SK-N-SH treated with all-trans-retinoic acid at 6 μM for 48 hours (cell line): ENCODE measurements around the gene HS3ST3B1.

Experiments
- ATAC-seq: fragments of 200-7000 bp; cut with Tn5 transposase; 3 replicates; pipeline ENCODE4 v1.9.1; 2020; ENCODE audit warnings: mild to moderate bottlenecking, moderate library complexity
- ARNTL ChIP-seq: fragments of 450-650 bp; formaldehyde crosslinking; IDR thresholded peaks from 2 replicates; pipeline ENCODE4 v1.5.0; 2020; ENCODE audit warnings: low read depth, mild to moderate bottlenecking, moderate library complexity, borderline replicate concordance
- BACH2 ChIP-seq: fragments of 250-450 bp; sonication (Bioruptor Pico); IDR thresholded peaks from 2 replicates; pipeline ENCODE4 v1.9.0; 2021; ENCODE audit warnings: mild to moderate bottlenecking, borderline replicate concordance
- CSDC2 ChIP-seq: fragments of 250-450 bp; sonication (Bioruptor Pico); IDR thresholded peaks from 2 replicates; pipeline ENCODE4 v1.5.0; 2020; ENCODE audit warnings: mild to moderate bottlenecking, moderate library complexity
- ESRRG ChIP-seq: fragments of 250-450 bp; sonication (Bioruptor Pico); IDR thresholded peaks from 2 replicates; pipeline ENCODE4 v1.6.1; 2021; ENCODE audit warnings: mild to moderate bottlenecking
- GLIS3 ChIP-seq: fragments of 250-450 bp; sonication (Bioruptor Pico); IDR thresholded peaks from 2 replicates; pipeline ENCODE4 v1.5.0; 2020; ENCODE audit warnings: mild to moderate bottlenecking, moderate library complexity
- ISL1 ChIP-seq: fragments of 250-450 bp; sonication (Bioruptor Pico); IDR thresholded peaks from 2 replicates; pipeline ENCODE4 v2.1.2; 2022; ENCODE audit warnings: mild to moderate bottlenecking, moderate library complexity
- OSR1 ChIP-seq: fragments of 250-450 bp; sonication (Bioruptor Pico); IDR thresholded peaks from 2 replicates; pipeline ENCODE4 v1.8.0; 2022; ENCODE audit warnings: moderate library complexity, mild to moderate bottlenecking, inconsistent platforms
- PPARA ChIP-seq: fragments of 250-450 bp; sonication (Bioruptor Pico); IDR thresholded peaks from 2 replicates; pipeline ENCODE4 v1.5.0; 2020; ENCODE audit warnings: mild to moderate bottlenecking, borderline replicate concordance
- RARB ChIP-seq: fragments of 250-450 bp; sonication (Bioruptor Pico); IDR thresholded peaks from 2 replicates; pipeline ENCODE4 v1.8.0; 2021; ENCODE audit warnings: mild to moderate bottlenecking, moderate library complexity
- SNAI2 ChIP-seq: fragments of 250-450 bp; sonication (Bioruptor Pico); IDR thresholded peaks from 2 replicates; pipeline ENCODE4 v1.5.0; 2020; ENCODE audit warnings: mild to moderate bottlenecking, moderate library complexity
- TCF4 ChIP-seq: fragments of 250-450 bp; sonication (Bioruptor Pico); IDR thresholded peaks from 2 replicates; pipeline ENCODE4 v1.8.0; 2021; ENCODE audit warnings: mild to moderate bottlenecking, moderate library complexity, borderline replicate concordance
- TOX ChIP-seq: fragments of 250-450 bp; sonication (Bioruptor Pico); IDR thresholded peaks from 2 replicates; pipeline ENCODE4 v1.8.0; 2021; ENCODE audit warnings: mild to moderate bottlenecking, moderate library complexity, borderline replicate concordance
- ZC3H10 ChIP-seq: fragments of 250-450 bp; sonication (Bioruptor Pico); IDR thresholded peaks from 2 replicates; pipeline ENCODE4 v1.5.1; 2021; ENCODE audit warnings: mild to moderate bottlenecking, moderate library complexity
- ZFP3 ChIP-seq: fragments of 250-450 bp; sonication (Bioruptor Pico); IDR thresholded peaks from 2 replicates; pipeline ENCODE4 v1.5.0; 2020; ENCODE audit warnings: mild to moderate bottlenecking, moderate library complexity
- ZFP30 ChIP-seq: fragments of 450-650 bp; formaldehyde crosslinking; IDR thresholded peaks from 2 replicates; pipeline ENCODE4 v1.5.0; 2022; ENCODE audit warnings: mild to moderate bottlenecking, moderate library complexity
- ZNF565 ChIP-seq: fragments of 450-650 bp; formaldehyde crosslinking; conservative IDR thresholded peaks from 2 replicates; pipeline ENCODE4 v1.5.0; 2020; ENCODE audit warnings: low read depth, mild to moderate bottlenecking, moderate library complexity
- ZNF70 ChIP-seq: fragments of 450-650 bp; formaldehyde crosslinking; IDR thresholded peaks from 2 replicates; pipeline ENCODE4 v1.5.0; 2020; ENCODE audit warnings: mild to moderate bottlenecking, moderate library complexity
- ZNF8 ChIP-seq: fragments of 450-650 bp; formaldehyde crosslinking; IDR thresholded peaks from 2 replicates; pipeline ENCODE4 v1.5.0; 2020; ENCODE audit warnings: mild to moderate bottlenecking, moderate library complexity
- TF ChIP-seq, protein P1 (sequence below): fragments of 250-450 bp; sonication (Bioruptor Pico); IDR thresholded peaks from 2 replicates; pipeline ENCODE4 v1.5.0; 2020; ENCODE audit warnings: mild to moderate bottlenecking, moderate library complexity
- TF ChIP-seq, protein P2 (sequence below): fragments of 250-450 bp; sonication (Bioruptor Pico); IDR thresholded peaks from 2 replicates; pipeline ENCODE4 v1.5.1; 2021; ENCODE audit warnings: mild to moderate bottlenecking, moderate library complexity
- TF ChIP-seq, protein P3 (sequence below): fragments of 250-450 bp; sonication (Bioruptor Pico); IDR thresholded peaks from 2 replicates; pipeline ENCODE4 v1.5.1; 2020; ENCODE audit warnings: low read depth, mild to moderate bottlenecking, moderate library complexity
- TF ChIP-seq, protein P4 (sequence below): fragments of 250-450 bp; sonication (Bioruptor Pico); IDR thresholded peaks from 2 replicates; pipeline ENCODE4 v1.8.0; 2020; ENCODE audit warnings: mild to moderate bottlenecking, moderate library complexity, borderline replicate concordance

Gene HS3ST3B1

DNA sequence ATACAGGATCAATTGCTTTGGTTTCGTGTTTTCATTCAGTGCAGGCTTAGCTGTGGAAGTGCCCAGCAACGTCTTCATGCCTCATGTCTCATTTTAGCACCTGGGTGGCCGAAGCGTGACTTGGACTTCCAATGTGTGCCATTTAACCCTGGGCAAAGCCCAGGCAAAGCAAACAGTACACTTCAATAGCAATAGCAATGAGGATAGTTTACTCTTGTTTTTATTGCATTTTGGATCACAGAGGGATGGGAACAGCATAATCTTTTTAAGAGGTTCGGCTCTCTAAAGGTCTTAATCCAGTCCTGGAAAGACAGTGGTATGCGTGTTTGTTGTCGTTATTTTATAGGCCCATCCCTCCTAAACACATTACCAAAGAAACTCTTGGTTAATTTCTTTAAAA lies 86.2 kb downstream of the HS3ST3B1 start:
- ATAC-seq, result no peak
- TF ChIP-seq ISL1 (CRISPR knock-in tag) (no peak), SNAI2 (CRISPR knock-in tag) (no peak), CSDC2 (CRISPR knock-in tag) (no peak), PPARA (no peak), ZNF565 (CRISPR knock-in tag) (no peak), ZNF70 (CRISPR knock-in tag) (no peak), TCF4 (CRISPR knock-in tag) (no peak), ESRRG (CRISPR knock-in tag) (no peak), ZC3H10 (no peak), ZNF8 (CRISPR knock-in tag) (no peak)
- TF ChIP-seq, protein P1, sequence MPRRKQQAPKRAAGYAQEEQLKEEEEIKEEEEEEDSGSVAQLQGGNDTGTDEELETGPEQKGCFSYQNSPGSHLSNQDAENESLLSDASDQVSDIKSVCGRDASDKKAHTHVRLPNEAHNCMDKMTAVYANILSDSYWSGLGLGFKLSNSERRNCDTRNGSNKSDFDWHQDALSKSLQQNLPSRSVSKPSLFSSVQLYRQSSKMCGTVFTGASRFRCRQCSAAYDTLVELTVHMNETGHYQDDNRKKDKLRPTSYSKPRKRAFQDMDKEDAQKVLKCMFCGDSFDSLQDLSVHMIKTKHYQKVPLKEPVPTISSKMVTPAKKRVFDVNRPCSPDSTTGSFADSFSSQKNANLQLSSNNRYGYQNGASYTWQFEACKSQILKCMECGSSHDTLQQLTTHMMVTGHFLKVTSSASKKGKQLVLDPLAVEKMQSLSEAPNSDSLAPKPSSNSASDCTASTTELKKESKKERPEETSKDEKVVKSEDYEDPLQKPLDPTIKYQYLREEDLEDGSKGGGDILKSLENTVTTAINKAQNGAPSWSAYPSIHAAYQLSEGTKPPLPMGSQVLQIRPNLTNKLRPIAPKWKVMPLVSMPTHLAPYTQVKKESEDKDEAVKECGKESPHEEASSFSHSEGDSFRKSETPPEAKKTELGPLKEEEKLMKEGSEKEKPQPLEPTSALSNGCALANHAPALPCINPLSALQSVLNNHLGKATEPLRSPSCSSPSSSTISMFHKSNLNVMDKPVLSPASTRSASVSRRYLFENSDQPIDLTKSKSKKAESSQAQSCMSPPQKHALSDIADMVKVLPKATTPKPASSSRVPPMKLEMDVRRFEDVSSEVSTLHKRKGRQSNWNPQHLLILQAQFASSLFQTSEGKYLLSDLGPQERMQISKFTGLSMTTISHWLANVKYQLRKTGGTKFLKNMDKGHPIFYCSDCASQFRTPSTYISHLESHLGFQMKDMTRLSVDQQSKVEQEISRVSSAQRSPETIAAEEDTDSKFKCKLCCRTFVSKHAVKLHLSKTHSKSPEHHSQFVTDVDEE (CRISPR knock-in tag), result no peak

DNA sequence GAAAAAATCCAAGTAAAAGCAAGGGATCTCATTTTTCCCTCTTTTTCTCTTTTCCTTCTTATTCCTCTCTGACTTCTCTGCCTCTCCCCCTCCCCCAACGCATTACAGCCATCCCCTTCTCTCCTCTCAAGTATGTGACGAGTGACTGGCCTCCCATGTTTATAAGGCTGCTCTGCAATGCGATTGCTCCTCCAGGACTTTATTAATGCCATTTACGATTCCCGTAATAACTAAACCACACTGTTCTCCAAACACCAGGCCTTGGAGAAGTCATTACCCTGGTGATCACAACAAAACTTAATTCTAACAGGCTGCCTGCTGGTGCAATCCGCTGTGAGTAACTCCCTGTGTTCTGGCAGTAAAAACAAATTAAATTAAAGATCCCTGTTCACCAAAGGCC lies 88.8 kb downstream of the HS3ST3B1 start:
- TF ChIP-seq, protein P2, sequence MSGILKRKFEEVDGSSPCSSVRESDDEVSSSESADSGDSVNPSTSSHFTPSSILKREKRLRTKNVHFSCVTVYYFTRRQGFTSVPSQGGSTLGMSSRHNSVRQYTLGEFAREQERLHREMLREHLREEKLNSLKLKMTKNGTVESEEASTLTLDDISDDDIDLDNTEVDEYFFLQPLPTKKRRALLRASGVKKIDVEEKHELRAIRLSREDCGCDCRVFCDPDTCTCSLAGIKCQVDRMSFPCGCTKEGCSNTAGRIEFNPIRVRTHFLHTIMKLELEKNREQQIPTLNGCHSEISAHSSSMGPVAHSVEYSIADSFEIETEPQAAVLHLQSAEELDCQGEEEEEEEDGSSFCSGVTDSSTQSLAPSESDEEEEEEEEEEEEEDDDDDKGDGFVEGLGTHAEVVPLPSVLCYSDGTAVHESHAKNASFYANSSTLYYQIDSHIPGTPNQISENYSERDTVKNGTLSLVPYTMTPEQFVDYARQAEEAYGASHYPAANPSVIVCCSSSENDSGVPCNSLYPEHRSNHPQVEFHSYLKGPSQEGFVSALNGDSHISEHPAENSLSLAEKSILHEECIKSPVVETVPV, result no peak
- TF ChIP-seq, protein P1 (CRISPR knock-in tag), result no peak
- TF ChIP-seq ESRRG (CRISPR knock-in tag) (no peak), ARNTL (CRISPR knock-in tag) (no peak), ISL1 (CRISPR knock-in tag) (no peak), ZFP3 (CRISPR knock-in tag) (no peak), TOX (no peak), OSR1 (CRISPR knock-in tag) (no peak), ZNF8 (CRISPR knock-in tag) (no peak), CSDC2 (CRISPR knock-in tag) (no peak), GLIS3 (CRISPR knock-in tag) (no peak), ZNF565 (CRISPR knock-in tag) (no peak), RARB (no peak), PPARA (no peak), BACH2 (CRISPR knock-in tag) (no peak), SNAI2 (CRISPR knock-in tag) (no peak), ZFP30 (CRISPR knock-in tag) (no peak)
- TF ChIP-seq, protein P3, sequence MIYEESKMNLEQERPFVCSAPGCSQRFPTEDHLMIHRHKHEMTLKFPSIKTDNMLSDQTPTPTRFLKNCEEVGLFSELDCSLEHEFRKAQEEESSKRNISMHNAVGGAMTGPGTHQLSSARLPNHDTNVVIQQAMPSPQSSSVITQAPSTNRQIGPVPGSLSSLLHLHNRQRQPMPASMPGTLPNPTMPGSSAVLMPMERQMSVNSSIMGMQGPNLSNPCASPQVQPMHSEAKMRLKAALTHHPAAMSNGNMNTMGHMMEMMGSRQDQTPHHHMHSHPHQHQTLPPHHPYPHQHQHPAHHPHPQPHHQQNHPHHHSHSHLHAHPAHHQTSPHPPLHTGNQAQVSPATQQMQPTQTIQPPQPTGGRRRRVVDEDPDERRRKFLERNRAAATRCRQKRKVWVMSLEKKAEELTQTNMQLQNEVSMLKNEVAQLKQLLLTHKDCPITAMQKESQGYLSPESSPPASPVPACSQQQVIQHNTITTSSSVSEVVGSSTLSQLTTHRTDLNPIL (CRISPR knock-in tag), result no peak
- TF ChIP-seq, protein P4, sequence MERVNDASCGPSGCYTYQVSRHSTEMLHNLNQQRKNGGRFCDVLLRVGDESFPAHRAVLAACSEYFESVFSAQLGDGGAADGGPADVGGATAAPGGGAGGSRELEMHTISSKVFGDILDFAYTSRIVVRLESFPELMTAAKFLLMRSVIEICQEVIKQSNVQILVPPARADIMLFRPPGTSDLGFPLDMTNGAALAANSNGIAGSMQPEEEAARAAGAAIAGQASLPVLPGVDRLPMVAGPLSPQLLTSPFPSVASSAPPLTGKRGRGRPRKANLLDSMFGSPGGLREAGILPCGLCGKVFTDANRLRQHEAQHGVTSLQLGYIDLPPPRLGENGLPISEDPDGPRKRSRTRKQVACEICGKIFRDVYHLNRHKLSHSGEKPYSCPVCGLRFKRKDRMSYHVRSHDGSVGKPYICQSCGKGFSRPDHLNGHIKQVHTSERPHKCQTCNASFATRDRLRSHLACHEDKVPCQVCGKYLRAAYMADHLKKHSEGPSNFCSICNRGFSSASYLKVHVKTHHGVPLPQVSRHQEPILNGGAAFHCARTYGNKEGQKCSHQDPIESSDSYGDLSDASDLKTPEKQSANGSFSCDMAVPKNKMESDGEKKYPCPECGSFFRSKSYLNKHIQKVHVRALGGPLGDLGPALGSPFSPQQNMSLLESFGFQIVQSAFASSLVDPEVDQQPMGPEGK (CRISPR knock-in tag), result no peak
- no peak for ATAC-seq
